GM18508 (cell line): ENCODE results near the gene TBCEL.

Experiments
- ATAC-seq: cut with Tn5 transposase; IDR thresholded peaks from one replicate; pipeline ENCODE4 v1.9.1; 2021; ENCODE audit warnings: moderate number of reproducible peaks; ENCODE audit not compliant: insufficient read depth, unreplicated experiment

TBCEL gene, protein sequence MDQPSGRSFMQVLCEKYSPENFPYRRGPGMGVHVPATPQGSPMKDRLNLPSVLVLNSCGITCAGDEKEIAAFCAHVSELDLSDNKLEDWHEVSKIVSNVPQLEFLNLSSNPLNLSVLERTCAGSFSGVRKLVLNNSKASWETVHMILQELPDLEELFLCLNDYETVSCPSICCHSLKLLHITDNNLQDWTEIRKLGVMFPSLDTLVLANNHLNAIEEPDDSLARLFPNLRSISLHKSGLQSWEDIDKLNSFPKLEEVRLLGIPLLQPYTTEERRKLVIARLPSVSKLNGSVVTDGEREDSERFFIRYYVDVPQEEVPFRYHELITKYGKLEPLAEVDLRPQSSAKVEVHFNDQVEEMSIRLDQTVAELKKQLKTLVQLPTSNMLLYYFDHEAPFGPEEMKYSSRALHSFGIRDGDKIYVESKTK

GRCh38 chr11:121023848-121024751, at the start of gene TBCEL:
TSS of gene TBCEL (plus strand) at chr11:121024102. CDS start at chr11:121045691, 21,589 bp downstream.
- ATAC-seq, result peak; percentile 81

GRCh38 chr11:120974466-120974865, 49.4 kb upstream of the TBCEL start:
- ATAC-seq, result no peak

GRCh38 chr11:120974965-120975364, 48.9 kb upstream of the TBCEL start:
- no peak for ATAC-seq

DNA sequence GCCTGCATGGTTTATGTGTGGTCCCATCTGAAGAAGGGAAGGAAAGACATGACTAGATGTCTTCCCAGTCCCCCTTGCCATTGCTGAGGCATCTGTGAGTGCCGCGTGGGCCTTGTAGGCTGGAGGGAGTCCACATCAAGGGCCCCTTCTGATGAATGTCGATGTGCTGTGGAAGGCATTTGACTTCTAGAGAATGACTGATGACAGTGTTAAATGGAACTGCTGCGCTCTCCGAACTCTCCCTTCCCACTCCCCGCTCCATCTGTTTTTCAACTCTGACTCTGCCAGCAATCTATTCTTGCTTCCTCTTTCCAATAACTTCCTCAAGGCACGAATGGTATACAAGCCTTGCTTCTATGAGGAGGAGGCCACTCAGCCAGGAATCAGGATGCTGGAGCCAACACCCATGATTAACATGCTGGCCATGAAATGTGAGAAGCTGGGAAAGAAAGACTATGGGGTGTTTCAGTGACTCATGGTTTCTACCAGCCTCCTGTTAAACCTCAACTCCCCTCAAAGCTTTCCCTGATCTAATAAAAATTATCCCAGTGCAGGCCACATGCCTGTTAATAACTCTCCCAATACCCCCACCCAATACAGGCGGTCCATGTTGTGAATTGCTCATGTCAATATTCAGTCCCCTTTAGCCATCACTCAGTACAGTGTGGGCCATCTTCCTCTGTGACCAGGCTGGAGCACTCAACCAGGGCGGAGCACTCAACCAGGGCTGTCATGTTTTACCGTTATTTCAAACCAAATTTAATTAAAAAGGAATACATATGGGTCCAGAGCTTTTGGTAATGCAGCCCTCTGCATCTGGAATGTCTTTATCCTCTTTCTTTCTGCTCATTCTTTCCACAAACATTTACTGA, 46.4 kb upstream of the TBCEL start:
- ATAC-seq, result no peak

- ATAC-seq, result no peak
Observed at GRCh38 chr11:120978701-120979100, 45.2 kb upstream of the TBCEL start.

- ATAC-seq, result no peak
Observed at GRCh38 chr11:120985718-120986569, 38.0 kb upstream of the TBCEL start.

DNA sequence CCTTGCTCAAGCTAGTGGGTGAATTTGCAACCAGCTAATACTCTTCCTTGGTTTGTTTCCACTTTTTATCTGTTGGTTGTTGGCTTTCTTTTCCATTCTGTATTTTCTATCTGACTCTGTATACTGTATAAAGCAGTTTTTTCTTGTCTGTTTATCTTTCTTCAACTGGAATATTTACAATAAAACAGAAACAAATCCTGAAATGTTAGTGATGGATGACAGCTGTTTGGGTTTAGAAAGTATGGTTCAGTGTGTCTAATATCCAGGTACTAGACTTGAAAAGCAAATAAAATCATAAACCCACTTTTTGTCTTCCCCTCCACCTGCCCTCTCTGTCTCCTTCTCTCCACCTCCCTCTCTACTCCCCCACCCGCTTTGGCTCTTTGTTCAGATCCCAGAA, 35.3 kb upstream of the TBCEL start:
- ATAC-seq, result no peak

GRCh38 chr11:120991830-120992686, 31.8 kb upstream of the TBCEL start:
- ATAC-seq, result no peak

- no peak for ATAC-seq
Observed at GRCh38 chr11:120994091-120994859, 29.6 kb upstream of the TBCEL start.

- no peak for ATAC-seq
Observed at GRCh38 chr11:120995184-120995583, 28.7 kb upstream of the TBCEL start.

GRCh38 chr11:120996973-120997372, 26.9 kb upstream of the TBCEL start:
- no peak for ATAC-seq

DNA sequence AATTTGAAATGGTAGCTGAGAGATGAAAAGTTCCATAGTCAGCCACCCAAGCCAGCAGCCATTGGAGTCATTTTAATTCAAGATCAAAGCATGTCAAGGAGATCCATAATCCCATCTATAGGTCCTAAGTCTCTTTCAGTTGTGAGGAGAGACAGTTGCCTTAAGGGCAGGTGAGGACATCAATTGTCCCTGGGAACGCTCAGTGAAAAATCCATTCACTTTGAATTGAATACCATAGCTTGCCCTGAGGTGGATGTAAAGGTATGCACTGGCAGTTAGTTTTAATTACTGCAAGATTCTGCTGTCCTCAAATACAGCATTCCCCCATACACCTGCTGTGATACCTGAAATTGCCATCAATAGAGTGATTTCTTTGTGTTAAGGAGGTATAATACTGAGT, 25.3 kb upstream of the TBCEL start:
- no peak for ATAC-seq

DNA sequence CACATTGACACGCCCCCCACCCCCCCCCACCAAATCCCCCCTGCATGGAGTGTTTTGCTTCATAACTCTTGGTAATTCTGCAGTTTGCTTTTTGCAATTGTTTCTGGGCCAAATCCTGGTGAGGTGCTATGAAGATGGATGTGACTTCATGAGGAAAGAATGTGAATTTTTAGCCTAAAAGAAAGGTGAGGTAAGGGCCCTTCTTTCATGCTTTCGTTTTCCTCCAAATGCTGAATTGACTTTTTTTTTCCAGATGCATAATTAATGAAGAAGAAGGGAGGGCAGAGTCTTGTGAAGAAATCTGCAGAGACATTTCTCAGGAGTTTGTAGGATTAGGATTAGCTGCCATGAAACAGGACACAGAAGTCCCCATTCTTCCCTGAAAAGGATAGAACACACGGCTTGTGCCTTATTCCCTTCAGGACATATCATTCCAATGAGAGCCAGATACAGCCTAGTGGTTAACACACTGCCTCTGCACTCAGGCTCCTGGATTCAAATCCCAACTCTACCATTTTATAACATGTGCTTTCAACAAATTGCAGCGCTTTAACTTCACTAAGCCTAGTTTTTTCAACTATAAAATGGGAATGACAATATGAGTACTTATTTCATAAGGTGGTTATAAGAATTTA, 19.6 kb upstream of the TBCEL start:
- ATAC-seq, result no peak

DNA sequence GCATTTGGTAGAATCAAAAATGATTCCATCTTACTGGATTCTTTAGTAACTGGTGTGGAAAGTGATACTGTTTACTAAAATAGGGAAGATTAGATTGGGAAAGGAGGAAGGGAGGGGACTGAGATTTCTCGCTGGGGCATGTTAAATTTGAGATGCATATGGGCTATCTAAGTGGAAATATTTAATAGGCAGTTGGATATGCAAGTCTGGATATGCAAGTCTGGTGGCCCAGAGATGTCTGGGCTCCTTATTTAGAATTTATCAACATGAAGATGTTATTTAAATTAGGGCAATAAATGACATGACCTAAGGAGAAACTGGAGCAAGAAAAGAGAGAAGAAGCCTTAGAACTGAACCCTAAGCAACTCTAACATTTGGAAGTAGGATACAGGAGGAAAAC, 17.0 kb upstream of the TBCEL start:
- ATAC-seq, result no peak

DNA sequence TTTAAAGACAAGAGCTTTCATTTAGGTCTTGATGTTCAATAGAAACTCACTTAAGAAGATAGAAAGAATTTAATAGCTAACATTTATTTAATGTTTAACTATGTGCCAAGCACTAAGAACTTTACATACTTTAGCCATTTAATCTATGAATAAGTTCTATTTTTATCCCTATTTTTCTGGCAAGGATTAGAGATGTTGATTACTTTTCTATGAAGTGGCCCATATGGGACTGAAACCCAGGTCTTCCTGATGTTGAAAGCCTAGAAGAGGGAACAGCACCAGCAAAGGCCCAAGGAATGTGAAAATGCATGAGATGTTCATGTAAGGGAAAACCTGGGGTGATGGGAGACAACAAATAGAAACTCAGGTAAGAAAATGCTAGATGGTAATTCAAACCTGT, 15.4 kb upstream of the TBCEL start:
- ATAC-seq, result no peak

- ATAC-seq, result no peak
Observed at GRCh38 chr11:121012091-121012490, 11.8 kb upstream of the TBCEL start.

DNA sequence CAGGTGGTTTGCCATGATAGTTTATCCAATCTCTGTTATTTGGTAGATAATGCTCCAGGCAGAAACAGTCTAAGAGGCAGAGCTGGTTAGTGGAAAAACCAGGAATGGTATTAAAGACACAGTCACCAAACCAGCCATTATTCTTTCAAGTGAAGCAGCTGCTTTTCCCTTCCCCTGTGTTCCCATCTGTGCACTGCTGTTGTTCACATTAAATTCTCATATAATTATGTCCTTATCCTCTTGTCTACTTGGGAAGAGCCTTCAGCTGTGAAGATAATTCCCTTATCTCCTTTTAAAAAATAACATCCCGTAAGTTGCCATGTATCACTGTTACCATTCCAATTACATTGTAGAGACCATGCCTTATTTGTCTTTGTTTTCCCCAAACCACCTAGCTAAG, 5.2 kb upstream of the TBCEL start:
- no peak for ATAC-seq
